HG02970 (cell line): Measurements from ENCODE around the gene SNX14.

Experiments
- ATAC-seq: cut with Tn5 transposase; IDR thresholded peaks from one replicate; pipeline ENCODE4 v1.9.1; 2021; ENCODE audit warnings: mild to moderate bottlenecking, moderate library complexity, moderate number of reproducible peaks; ENCODE audit not compliant: unreplicated experiment, low FRiP score

Gene SNX14

GRCh38 chr6:85506441-85507093 lies 87.1 kb downstream of the SNX14 start:
- ATAC-seq: no peak

- ATAC-seq: no peak
Observed at GRCh38 chr6:85498596-85499258, 94.9 kb downstream of the SNX14 start.

- ATAC-seq: no peak
Observed at GRCh38 chr6:85496856-85497255, 96.8 kb downstream of the SNX14 start.

- no peak for ATAC-seq
Observed at GRCh38 chr6:85496009-85496579, 97.6 kb downstream of the SNX14 start.

- no peak for ATAC-seq
Observed at GRCh38 chr6:85494547-85495536, 98.8 kb downstream of the SNX14 start.

- no peak for ATAC-seq
Observed at GRCh38 chr6:85493389-85493788, 100.3 kb downstream of the SNX14 start.

- no peak for ATAC-seq
Observed at GRCh38 chr6:85490516-85491248, 103.0 kb downstream of the SNX14 start.

GRCh38 chr6:85484948-85485347 lies 108.7 kb downstream of the SNX14 start:
- no peak for ATAC-seq

- no peak for ATAC-seq
Observed at GRCh38 chr6:85483846-85484245, 109.8 kb downstream of the SNX14 start.

GRCh38 chr6:85482905-85483700 lies 110.6 kb downstream of the SNX14 start:
- ATAC-seq: peak; percentile 83

GRCh38 chr6:85482206-85482904 lies 111.3 kb downstream of the SNX14 start:
- no peak for ATAC-seq

- no peak for ATAC-seq
Observed at GRCh38 chr6:85479208-85479607, 114.5 kb downstream of the SNX14 start.

- no peak for ATAC-seq
Observed at GRCh38 chr6:85476532-85476931, 117.1 kb downstream of the SNX14 start.

- no peak for ATAC-seq
Observed at GRCh38 chr6:85473748-85474147, 119.9 kb downstream of the SNX14 start.

GRCh38 chr6:85472744-85473143 lies 120.9 kb downstream of the SNX14 start:
- ATAC-seq: no peak

GRCh38 chr6:85470023-85470410 lies 123.6 kb downstream of the SNX14 start:
- no peak for ATAC-seq

- no peak for ATAC-seq
Observed at GRCh38 chr6:85469276-85470022, 124.2 kb downstream of the SNX14 start.

- ATAC-seq: no peak
Observed at GRCh38 chr6:85468326-85468725, 125.3 kb downstream of the SNX14 start.
